ENCODE results near the gene KNSTRN. TPM values are rescaled to one million over a fixed set of nuclear protein-coding genes. Genes with fewer than 3 reads are reported as not detected.

KNSTRN gene
- total RNA-seq, 6 experiments from 2014 or later = 5.4 to 17.2 (median 11.2) TPM

- Histone ChIP-seq H3K9me3 (no peaks in the 10 kb centered on the region), H3K27ac (peak overlapping the region in 2 of 3 donors; percentile 51 to 79), H3K4me3 (no peak overlapping the region), H3K27me3 (no peaks in the 10 kb centered on the region), H3K36me3 (no peaks in the 10 kb centered on the region), H3K4me1 (peaks cover 0 to 26% (median 9%) of the 10 kb centered on the region in 4 donors)
- TF ChIP-seq POLR2A (IDR thresholded peaks at IDR 0.05) = no peak
- TF ChIP-seq, protein P1, sequence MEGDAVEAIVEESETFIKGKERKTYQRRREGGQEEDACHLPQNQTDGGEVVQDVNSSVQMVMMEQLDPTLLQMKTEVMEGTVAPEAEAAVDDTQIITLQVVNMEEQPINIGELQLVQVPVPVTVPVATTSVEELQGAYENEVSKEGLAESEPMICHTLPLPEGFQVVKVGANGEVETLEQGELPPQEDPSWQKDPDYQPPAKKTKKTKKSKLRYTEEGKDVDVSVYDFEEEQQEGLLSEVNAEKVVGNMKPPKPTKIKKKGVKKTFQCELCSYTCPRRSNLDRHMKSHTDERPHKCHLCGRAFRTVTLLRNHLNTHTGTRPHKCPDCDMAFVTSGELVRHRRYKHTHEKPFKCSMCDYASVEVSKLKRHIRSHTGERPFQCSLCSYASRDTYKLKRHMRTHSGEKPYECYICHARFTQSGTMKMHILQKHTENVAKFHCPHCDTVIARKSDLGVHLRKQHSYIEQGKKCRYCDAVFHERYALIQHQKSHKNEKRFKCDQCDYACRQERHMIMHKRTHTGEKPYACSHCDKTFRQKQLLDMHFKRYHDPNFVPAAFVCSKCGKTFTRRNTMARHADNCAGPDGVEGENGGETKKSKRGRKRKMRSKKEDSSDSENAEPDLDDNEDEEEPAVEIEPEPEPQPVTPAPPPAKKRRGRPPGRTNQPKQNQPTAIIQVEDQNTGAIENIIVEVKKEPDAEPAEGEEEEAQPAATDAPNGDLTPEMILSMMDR (IDR thresholded peaks at IDR 0.05) = no peak
- ATAC-seq = no peak
- no peak for DNase-seq
- intact Hi-C loops (cut with DNase I) = no loop called here
- 60% methylated on average over 1 of the region's 11 CpGs for WGBS (ENCODE audit: insufficient coverage, low coverage, low lambda C conversion rate, missing lambda C conversion rate)
These were observed 43.5 kb upstream of the KNSTRN start for GRCh38 chr15:40338921-40339620.

DNA sequence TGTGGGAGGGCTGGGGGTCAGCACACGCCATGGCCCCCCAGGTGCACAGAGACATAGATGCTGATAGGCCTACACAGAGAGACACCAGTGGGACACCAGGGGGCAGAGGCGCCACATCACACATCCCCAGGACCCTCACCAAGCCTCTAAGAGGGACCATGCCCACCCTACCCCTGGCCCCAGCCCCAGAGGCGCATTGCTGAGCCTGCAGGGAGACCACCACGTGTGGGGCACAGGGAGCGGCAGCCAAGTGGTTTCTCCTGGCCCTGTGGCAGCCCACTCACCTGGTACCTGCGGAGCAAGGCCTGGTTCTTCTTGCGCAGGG is 42.9 kb upstream of the KNSTRN start:
- H3K36me3 ChIP-seq = no peaks in the 10 kb centered on the region
- TF ChIP-seq, protein P1 (IDR thresholded peaks at IDR 0.05) = no peak
- no peak for TF ChIP-seq POLR2A (IDR thresholded peaks at IDR 0.05)
- H3K27me3 ChIP-seq = no peaks in the 10 kb centered on the region
- no CpG with 5 or more reads among the region's 7 CpGs for WGBS (ENCODE audit: insufficient coverage, low coverage, low lambda C conversion rate, missing lambda C conversion rate)
- no peak for ATAC-seq
- peak overlapping the region; percentile 51 to 79 (median 71) for H3K27ac ChIP-seq
- no peaks in the 10 kb centered on the region for H3K9me3 ChIP-seq
- DNase-seq = no peak
- intact Hi-C loops (cut with DNase I) = no loop called here
- peaks cover 0 to 25% (median 9%) of the 10 kb centered on the region in 4 donors for H3K4me1 ChIP-seq
- peak overlapping the region in 1 of 3 donors; percentile 32 for H3K4me3 ChIP-seq

GRCh38 chr15:40340038-40340739 is 42.3 kb upstream of the KNSTRN start:
- Histone ChIP-seq H3K9me3 (no peaks in the 10 kb centered on the region), H3K4me1 (peaks cover 0 to 21% (median 9%) of the 10 kb centered on the region in 4 donors), H3K27ac (peak overlapping the region; percentile 51 to 79 (median 71)), H3K4me3 (peak overlapping the region; percentile 20 to 32 (median 21)), H3K27me3 (no peaks in the 10 kb centered on the region), H3K36me3 (no peaks in the 10 kb centered on the region)
- DNase-seq = peak in 2 of 3 donors; percentile 60 to 75
- intact Hi-C loops (cut with DNase I) = loop anchor here in 1 of 2 donors (10.0 kb wide), 1 partner anchor 85 kb away; no protein-coding TSS in a partner anchor
- TF ChIP-seq, protein P1 (IDR thresholded peaks at IDR 0.05) = no peak
- no peak for TF ChIP-seq POLR2A (IDR thresholded peaks at IDR 0.05)
- 0% methylated on average over 1 of the region's 14 CpGs for WGBS (ENCODE audit: insufficient coverage, low coverage, low lambda C conversion rate, missing lambda C conversion rate)
- peak; percentile 29 to 54 (median 48) for ATAC-seq

- Histone ChIP-seq H3K4me1 (peaks cover 0 to 21% (median 9%) of the 10 kb centered on the region in 4 donors), H3K9me3 (no peaks in the 10 kb centered on the region), H3K36me3 (no peaks in the 10 kb centered on the region), H3K27ac (peak within 1 kb of the TSS; percentile 51 to 79 (median 71)), H3K27me3 (no peaks in the 10 kb centered on the region), H3K4me3 (peak within 1 kb of the TSS; percentile 20 to 32 (median 21))
- WGBS (ENCODE audit: insufficient coverage, low coverage, low lambda C conversion rate, missing lambda C conversion rate) = 16% methylated on average over 5 of the region's 17 CpGs
- peak; percentile 81 for TF ChIP-seq POLR2A (IDR thresholded peaks at IDR 0.05)
- TF ChIP-seq, protein P1 (IDR thresholded peaks at IDR 0.05) = no peak
- DNase-seq (peak; percentile 90 to 96 (median 94)), ATAC-seq (peak; percentile 85 to 90 (median 88))
- intact Hi-C loops (cut with DNase I) = loop anchor here in 1 of 2 donors (10.0 kb wide), 1 partner anchor 84 kb away; no protein-coding TSS in a partner anchor
These were observed 41.7 kb upstream of the KNSTRN start, which contains the start of gene CCDC9B for GRCh38 chr15:40340740-40341400. Gene CCDC9B (minus strand): TSS chr15:40340939. CDS start chr15:40340819, 120 bp downstream.
